HepG2 (cell line): ENCODE measurements around the gene AKR7A2. TPM values are rescaled to one million over a fixed set of nuclear protein-coding genes. Genes with fewer than 3 reads are reported as not detected.
"Not testable (repeated sequence)": the region's sequence is repeated elsewhere in the genome, so short reads cannot be mapped to it uniquely, and the experiment has no call there.

ENCODE experiments used
- ATAC-seq: fragments of 200-7000 bp; cut with Tn5 transposase; 3 replicates; pipeline ENCODE4 v1.9.1; 2020; ENCODE audit warnings: mild to moderate bottlenecking, moderate library complexity
- BruUV-seq: library from RNA; stranded (reverse); fragments of 400-500 nt; replicated peaks from 2 replicates; lab custom pipeline; 2021; lab: Mats Ljungman, UMichigan
- CTCF ChIA-PET: fragments of 300-600 bp; formaldehyde crosslinking; extraction: SDS; loops from one replicate; lab custom pipeline; 2021; ENCODE audit warnings: low total read pairs, inconsistent platforms, low intra/inter-chr PET ratio; lab: Yijun Ruan, JAX
- POLR2A ChIA-PET: fragments of 350-600 bp; sonication (Branson Sonifier 250); formaldehyde crosslinking; loops from one replicate; lab custom pipeline; 2020; ENCODE audit warnings: antibody characterized with exemption, inconsistent platforms; lab: Yijun Ruan, JAX
- DNase-seq: peaks from one replicate; pipeline ENCODE4 v3.0.0-alpha.2; 2015; ENCODE audit warnings: low spot score
- FAIRE-seq: peaks from 3 replicates; lab custom pipeline; 2011; peaks lifted over from hg19 to GRCh38; lab: Jason Lieb, UNC
- H2AFZ ChIP-seq: one replicate; pipeline ENCODE4 v1.6.1; 2011; ENCODE audit warnings: low read length, inconsistent platforms
- H3K27ac ChIP-seq: fragments of 300-600 bp; 3 replicates; pipeline ENCODE4 v1.8.0; 2011; ENCODE audit warnings: mixed run types, mild to moderate bottlenecking, mixed read lengths, low read length, inconsistent platforms; ENCODE audit not compliant: insufficient read depth; ENCODE audit errors: extremely low read length
- H3K27me3 ChIP-seq, 2 experiments: fragments of 200-600 bp in 1 of 2; 2 replicates in 1 of 2; 3 replicates in 1 of 2; pipeline versions ENCODE4 v1.6.0 to v1.8.0; 2011; ENCODE audit warnings: low read length in 2 of 2, mild to moderate bottlenecking in 2 of 2, moderate library complexity in 2 of 2, inconsistent platforms in 1 of 2; ENCODE audit not compliant: insufficient read depth in 2 of 2, control insufficient read depth in 1 of 2
- H3K36me3 ChIP-seq, 2 experiments: fragments of 200-600 bp in 1 of 2; replicated peaks in 1 of 2; 2 replicates in 1 of 2; 3 replicates in 1 of 2; pipeline versions ENCODE4 v1.5.1 to v1.8.0; 2011; ENCODE audit warnings: low read length in 2 of 2, inconsistent platforms in 1 of 2; ENCODE audit not compliant: insufficient read depth in 2 of 2, control insufficient read depth in 1 of 2
- H3K4me1 ChIP-seq: 2 replicates; pipeline ENCODE4 v1.5.1; 2012; ENCODE audit warnings: low read length, inconsistent platforms; ENCODE audit not compliant: insufficient read depth
- H3K4me2 ChIP-seq: 2 replicates; pipeline ENCODE4 v1.6.0; 2011; ENCODE audit warnings: low read depth, low read length, inconsistent platforms
- H3K4me3 ChIP-seq, 3 experiments: fragments of 200-600 bp in 1 of 3; sonication (generic), shearing (Covaris generic) in 1 of 3; replicated peaks in 1 of 3; 2 replicates each; pipeline ENCODE4 v1.5.1; 2011 to 2016; ENCODE audit warnings: low read length in 3 of 3, inconsistent platforms in 2 of 3, low read depth in 2 of 3, mild to moderate bottlenecking in 2 of 3, control low read depth in 1 of 3, mixed read lengths in 1 of 3; ENCODE audit not compliant: insufficient read depth in 1 of 3
- H3K79me2 ChIP-seq: one replicate; pipeline ENCODE4 v1.6.1; 2011; ENCODE audit warnings: low read length, inconsistent platforms; ENCODE audit not compliant: insufficient read depth
- H3K9ac ChIP-seq: 2 replicates; pipeline ENCODE4 v1.6.0; 2011; ENCODE audit warnings: mild to moderate bottlenecking, low read depth, low read length, inconsistent platforms; ENCODE audit not compliant: insufficient read depth
- H3K9me3 ChIP-seq: 2 replicates; pipeline ENCODE4 v1.5.1; 2012; ENCODE audit warnings: mild to moderate bottlenecking, low read length
- H4K20me1 ChIP-seq: 2 replicates; pipeline ENCODE4 v1.6.0; 2011; ENCODE audit warnings: inconsistent platforms, mild to moderate bottlenecking, low read length, moderate library complexity; ENCODE audit not compliant: insufficient read depth
- FUBP1 ChIP-seq: sonication (generic); formaldehyde crosslinking; IDR thresholded peaks from 2 replicates; pipeline ENCODE4 v1.5.1; 2020; ENCODE audit warnings: missing genetic modification reagents, mild to moderate bottlenecking, borderline replicate concordance
- HNRNPL ChIP-seq: fragments of 200-400 bp; formaldehyde crosslinking; IDR thresholded peaks from 2 replicates; pipeline ENCODE4 v1.6.1; 2017; ENCODE audit warnings: mild to moderate bottlenecking, low read depth, low read length
- HNRNPLL ChIP-seq: fragments of 200-400 bp; formaldehyde crosslinking; IDR thresholded peaks from 2 replicates; pipeline ENCODE4 v1.6.1; 2017; ENCODE audit warnings: mild to moderate bottlenecking, low read depth, low read length; ENCODE audit not compliant: poor library complexity, severe bottlenecking
- KLF9 ChIP-seq: IDR thresholded peaks from 2 replicates; pipeline ENCODE4 v1.6.1; 2016; ENCODE audit warnings: low read depth
- ZBTB26 ChIP-seq: IDR thresholded peaks from 2 replicates; pipeline ENCODE4 v1.6.1; 2016; ENCODE audit warnings: missing compliant biosample characterization, missing genetic modification reagents, borderline replicate concordance
- ZNF263 ChIP-seq: sonication (generic); formaldehyde crosslinking; IDR thresholded peaks from 2 replicates; pipeline ENCODE4 v1.4.0; 2020; ENCODE audit warnings: missing genetic modification reagents
- ZNF3 ChIP-seq: IDR thresholded peaks from 2 replicates; pipeline ENCODE4 v1.7.0; 2017; ENCODE audit warnings: inconsistent platforms
- ZNF33A ChIP-seq: sonication (generic); formaldehyde crosslinking; IDR thresholded peaks from 2 replicates; pipeline ENCODE4 v1.5.1; 2020; ENCODE audit warnings: missing genetic modification reagents, mild to moderate bottlenecking, moderate library complexity, borderline replicate concordance
- ZNF512B ChIP-seq: sonication (generic); formaldehyde crosslinking; IDR thresholded peaks from 2 replicates; pipeline ENCODE4 v1.5.1; 2020; ENCODE audit warnings: missing genetic modification reagents, mild to moderate bottlenecking, borderline replicate concordance
- ZNF792 ChIP-seq: IDR thresholded peaks from 2 replicates; pipeline ENCODE4 v1.6.1; 2016
- WGBS: methylation state at CpG from one replicate; pipeline ENCODE4 v1.1.6; 2017; ENCODE audit warnings: low lambda C conversion rate; 5-methylcytosine and 5-hydroxymethylcytosine counted together
- in situ Hi-C: cut with HindIII; loops from 2 replicates; pipeline ENCODE4 v1.10.0; 2017; ENCODE audit warnings: low pct_unique_long_range_greater_than_20kb; ENCODE audit not compliant: extremely low pct_ligation_motif_present
- intact Hi-C: fragments of 100-400 bp; cut with micrococcal nuclease; formaldehyde crosslinking; loops from one replicate; pipeline ENCODE4 v1.10.0; 2022; ENCODE audit not compliant: unreplicated experiment
- polyA plus RNA-seq, 8 experiments: library from polyadenylated mRNA; depleted of rRNA in 3 of 8; stranded (reverse) in 7 of 8; unstranded in 1 of 8; fragments of >200 nt; fragmentation: Illumina TruSeq in 4 of 8; extraction: Trizol in 4 of 8; gene quantifications; 2 replicates each; pipeline versions ENCODE4 v1.2.1 to v1.2.3, GENCODE V29; 2011 to 2016; ENCODE audit warnings: low read depth in 4 of 8, missing spikeins in 1 of 8, mixed read lengths in 1 of 8; ENCODE audit not compliant: insufficient read depth in 1 of 8
- total RNA-seq, 5 experiments: library from RNA; depleted of rRNA; stranded (reverse); fragments of >200 nt; fragmentation: Illumina TruSeq; extraction: Trizol; gene quantifications; 2 replicates each; pipeline ENCODE4 v1.2.3, GENCODE V29; 2016; ENCODE audit warnings: low read depth in 1 of 5

AKR7A2 gene
- total and polyA plus RNA-seq, 2 of the 13 experiments (the other 11 are each of a cell fraction or from before 2014, with no cell fraction given): 45.2 to 75.6 TPM

GRCh38 chr1:19285366-19285765 lies 26.6 kb downstream of the AKR7A2 start:
- POLR2A ChIA-PET, H3K9ac ChIP-seq, H3K9me3 ChIP-seq, H3K4me3 ChIP-seq, intact Hi-C loops, in situ Hi-C loops, H3K79me2 ChIP-seq, H3K36me3 ChIP-seq, BruUV-seq, H4K20me1 ChIP-seq, CTCF ChIA-PET, DNase-seq, H3K27me3 ChIP-seq, H3K4me2 ChIP-seq, H3K27ac ChIP-seq, H2AFZ ChIP-seq: not testable (repeated sequence)
- 71% methylated on average over 3 of the region's 3 CpGs for WGBS
- H3K4me1 ChIP-seq: peaks cover 16% of the 10 kb centered on the region
- 0 out of 2 replicates have a peak, but pooled peaks have one; percentile 32 for TF ChIP-seq HNRNPL
- TF ChIP-seq ZBTB26 (CRISPR knock-in tag): peak; percentile 62; the same call in 1 of the 2 replicates
- FAIRE-seq: peak; percentile 72
- ATAC-seq: peak; percentile 45

GRCh38 chr1:19284881-19285280 lies 27.1 kb downstream of the AKR7A2 start:
- WGBS: 92% methylated on average over 7 of the region's 8 CpGs
- ATAC-seq: no peak
- peaks cover 16% of the 10 kb centered on the region for H3K4me1 ChIP-seq
- H3K9ac ChIP-seq: no peak overlapping the region
- no peaks in the 10 kb centered on the region for H3K27me3 ChIP-seq
- in situ Hi-C loops: no loop called here
- H3K4me3 ChIP-seq: no peak overlapping the region
- TF ChIP-seq ZNF792 (no peak), ZNF33A (CRISPR knock-in tag) (no peak), KLF9 (CRISPR knock-in tag) (no peak), FUBP1 (no peak), ZNF3 (no peak), HNRNPLL (no peak), ZNF512B (no peak), ZNF263 (no peak)
- TF ChIP-seq, all 625 proteins: peak for 0
- Histone ChIP-seq H4K20me1 (no peaks in the 10 kb centered on the region), H3K79me2 (no peaks in the 10 kb centered on the region), H3K9me3 (no peaks in the 10 kb centered on the region), H3K36me3 (0 out of 5 replicates have a peak, but pooled peaks cover 0 to 2% of the 10 kb centered on the region in 2 experiments), H2AFZ (no peak overlapping the region), H3K27ac (no peak overlapping the region), H3K4me2 (no peak overlapping the region)
- FAIRE-seq (no peak), DNase-seq (no peak)
- no TSS peak for BruUV-seq
- intact Hi-C loops: no loop called here
- POLR2A ChIA-PET: no interaction called here
- CTCF ChIA-PET: no interaction called here
